GM21737 (cell line): Measurements from ENCODE around the gene APOBEC3B.
"Not testable (repeated sequence)": the region's sequence is repeated elsewhere in the genome, so short reads cannot be mapped to it uniquely, and the experiment has no call there.

Experiments used
- ATAC-seq: cut with Tn5 transposase; IDR thresholded peaks from one replicate; pipeline ENCODE4 v1.9.1; 2021; ENCODE audit warnings: mild to moderate bottlenecking, moderate library complexity; ENCODE audit not compliant: unreplicated experiment

The APOBEC3B gene

DNA sequence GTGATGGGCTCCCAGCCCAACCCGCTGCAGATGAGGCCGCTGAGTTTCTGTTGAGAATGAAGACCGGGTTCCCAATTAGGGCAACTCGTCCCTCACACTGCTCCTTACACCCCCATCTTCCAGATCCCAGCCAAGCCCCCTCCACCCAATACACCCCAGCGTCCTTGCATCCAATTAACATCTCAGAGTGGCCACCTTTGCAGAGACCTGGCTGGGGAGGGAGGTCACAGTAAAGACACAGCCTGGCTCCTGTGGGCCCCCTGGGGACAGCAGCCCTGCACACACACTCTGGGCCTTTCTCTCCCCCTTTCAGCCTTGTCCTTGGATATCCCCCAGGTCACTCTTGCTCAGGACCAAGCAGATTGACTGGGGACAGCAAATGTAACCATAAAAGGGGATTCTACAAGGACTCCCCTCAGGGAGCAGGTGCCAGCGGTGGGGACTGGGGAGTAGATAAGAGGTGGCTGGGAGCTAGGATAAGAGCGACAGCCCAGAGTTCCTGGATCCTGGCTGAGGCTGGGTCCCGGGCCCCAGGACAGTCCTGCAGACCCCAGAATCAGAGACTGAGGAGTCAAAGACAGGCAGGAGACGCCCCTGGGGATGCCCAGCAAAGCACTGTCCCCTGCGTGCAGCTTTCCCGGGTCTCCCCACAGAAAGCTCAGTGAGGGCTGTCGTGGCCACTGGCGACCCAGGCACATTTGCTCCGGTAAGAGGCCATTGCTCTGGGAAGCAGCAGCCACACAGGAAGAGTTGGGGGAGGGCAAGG lies 16.4 kb upstream of the APOBEC3B start:
- ATAC-seq = no peak

DNA sequence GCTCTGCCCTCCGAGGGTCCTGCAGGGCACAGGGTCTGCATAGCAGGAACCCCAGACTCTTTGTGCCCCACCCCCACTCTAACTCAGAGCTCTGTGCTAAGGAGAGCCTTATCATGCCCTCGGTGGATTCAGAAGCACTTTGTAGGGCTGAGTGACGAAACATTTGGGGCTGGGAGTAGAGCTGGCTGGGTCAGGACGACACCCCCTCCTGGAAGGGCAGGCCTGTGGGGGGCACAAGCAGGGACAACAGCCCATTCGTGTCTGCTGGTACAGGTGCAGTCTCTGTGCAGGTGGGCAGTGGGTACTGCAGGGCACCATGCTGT lies 15.8 kb upstream of the APOBEC3B start:
- no peak for ATAC-seq

DNA sequence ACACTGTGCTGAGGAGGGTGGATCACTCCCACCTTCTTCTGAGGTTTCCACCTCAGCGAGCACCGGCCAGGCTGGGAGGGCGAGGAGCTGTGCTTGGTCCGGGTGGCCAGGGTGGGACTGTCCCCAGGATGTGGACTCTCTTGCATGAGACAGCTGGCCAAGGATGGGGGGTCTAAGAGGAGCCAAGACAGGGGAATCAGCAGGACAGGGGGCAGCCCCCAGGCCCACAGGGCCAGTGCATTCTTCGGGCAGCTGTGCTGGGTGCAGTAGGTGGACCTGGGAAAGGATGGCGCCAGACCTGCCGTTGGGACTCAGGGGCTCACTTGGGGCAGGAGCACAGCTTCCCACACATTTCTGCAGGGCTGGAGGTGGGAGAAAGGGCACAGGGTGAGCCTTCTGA lies 15.2 kb upstream of the APOBEC3B start:
- ATAC-seq = no peak

DNA sequence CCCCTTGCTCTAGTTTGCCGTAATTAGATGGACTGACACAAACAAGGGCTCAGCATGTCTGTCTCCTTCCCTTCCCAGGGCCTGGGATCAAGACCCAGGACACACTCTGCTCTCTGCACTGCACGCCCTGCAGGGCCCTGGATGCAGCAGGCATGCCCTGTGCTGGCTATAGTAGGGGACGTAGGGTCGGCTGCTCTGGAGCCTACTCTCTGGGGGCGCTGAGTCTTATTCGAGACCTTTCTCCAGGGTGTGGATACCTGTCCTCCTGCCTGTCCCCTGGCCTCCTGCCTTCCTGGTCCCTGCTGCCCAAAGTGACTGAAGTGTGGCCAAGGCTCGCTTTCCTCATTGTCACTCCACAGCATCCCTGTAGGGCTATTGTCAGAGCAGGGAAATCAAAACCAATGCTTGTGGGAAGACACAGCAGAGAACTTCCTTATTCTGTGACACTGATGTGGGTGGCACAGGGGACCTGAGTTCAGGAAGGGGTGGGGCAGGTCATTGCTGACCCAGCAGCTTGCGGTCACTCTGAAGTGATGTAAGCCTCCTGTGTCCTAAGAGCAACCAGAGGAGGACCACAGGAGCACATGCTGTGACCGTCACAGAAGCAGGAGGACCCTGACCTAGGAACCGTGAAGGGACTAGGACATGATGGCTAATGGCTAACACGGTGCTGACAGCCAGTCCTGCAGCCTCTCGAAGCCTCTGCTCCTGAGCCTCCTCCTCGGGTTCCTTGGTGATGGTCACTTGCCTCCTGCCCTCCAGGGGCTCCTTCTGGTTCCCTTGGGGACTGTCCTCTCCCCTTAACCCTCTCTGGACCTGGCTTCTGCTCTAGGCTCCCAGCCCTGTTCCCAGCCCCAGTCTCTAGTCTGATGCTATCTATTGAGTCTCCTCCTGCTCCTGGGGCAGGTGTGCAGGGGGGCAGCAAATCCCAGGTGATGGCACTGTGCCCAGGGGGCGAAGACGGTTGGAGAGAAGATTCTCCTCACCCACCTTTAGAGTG lies 14.4 kb upstream of the APOBEC3B start:
- no peak for ATAC-seq

DNA sequence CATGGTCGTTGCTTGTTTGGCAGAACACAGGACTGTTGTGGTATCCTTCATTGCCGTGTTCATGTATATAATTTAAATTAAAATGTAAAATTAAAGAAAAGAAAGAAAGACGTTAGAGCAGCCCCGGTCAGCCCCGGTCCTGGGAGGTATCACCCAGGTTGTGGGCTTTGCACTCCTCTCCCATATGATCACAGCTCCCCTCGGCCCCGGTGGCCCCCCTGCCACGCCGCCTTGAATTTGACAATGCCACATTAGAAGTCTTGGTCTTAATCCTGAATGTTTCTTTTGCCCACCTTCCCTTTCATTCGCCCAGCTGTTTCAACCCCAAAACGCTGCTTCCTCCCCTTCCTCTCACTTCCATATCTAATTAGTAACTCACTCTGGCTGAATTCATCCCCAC lies 13.3 kb upstream of the APOBEC3B start:
- ATAC-seq = no peak

DNA sequence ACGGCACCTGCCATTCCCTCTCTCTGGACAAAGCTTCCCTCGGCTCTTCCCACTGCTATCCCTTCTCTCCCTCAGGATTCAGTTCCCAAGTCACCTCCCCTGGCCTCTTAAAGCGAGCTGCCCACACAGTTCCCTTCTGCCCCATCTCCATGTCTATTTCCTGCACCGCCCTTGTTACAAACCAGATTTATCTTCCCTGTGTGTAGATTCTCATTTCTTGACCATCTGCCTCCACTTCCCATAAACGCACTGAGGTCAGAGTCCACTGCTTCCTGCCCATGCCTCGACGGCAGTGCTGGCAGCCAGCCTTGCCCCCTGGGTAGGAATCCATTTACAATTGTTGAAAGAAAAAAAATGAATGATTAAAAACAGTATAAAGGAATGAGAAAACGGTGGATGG lies 11.6 kb upstream of the APOBEC3B start:
- no peak for ATAC-seq

DNA sequence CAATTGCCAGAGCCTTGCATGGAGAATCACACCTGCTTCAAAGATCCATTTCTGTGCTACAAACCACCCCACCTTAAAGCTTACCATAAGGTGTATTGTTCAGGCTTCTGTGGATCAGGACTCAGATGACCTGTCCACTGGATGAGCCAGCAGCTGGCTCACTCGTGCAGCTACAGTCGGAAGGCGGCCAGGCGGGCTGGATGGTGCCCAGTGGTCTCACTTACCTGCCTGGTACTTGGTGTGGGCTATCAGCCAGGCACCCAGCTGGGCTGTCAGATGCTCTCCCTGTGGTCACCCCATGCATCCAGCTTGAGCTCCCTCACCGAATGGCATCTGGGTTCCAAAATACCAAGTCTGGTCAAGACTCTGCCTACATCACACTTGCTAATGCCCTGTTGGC lies 10.9 kb upstream of the APOBEC3B start:
- ATAC-seq = no peak

DNA sequence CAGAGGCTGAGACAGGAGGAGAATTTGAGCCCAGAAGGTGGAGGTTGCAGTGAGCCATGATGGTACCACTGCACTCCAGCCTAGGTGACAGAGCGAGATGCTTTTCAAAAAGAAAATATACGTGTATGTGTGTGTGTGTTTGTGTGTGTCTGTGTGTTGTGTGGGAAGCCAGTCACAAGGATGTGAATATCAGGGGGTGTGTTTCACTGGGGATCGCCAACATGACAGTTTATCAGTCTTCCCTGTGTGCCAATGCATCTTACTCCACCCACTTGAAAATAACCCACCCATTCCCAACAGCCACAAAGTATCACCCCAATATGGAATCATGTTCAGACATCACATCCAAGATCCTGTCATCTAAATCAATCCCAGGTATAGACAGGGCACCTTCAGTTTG lies 10.4 kb upstream of the APOBEC3B start:
- ATAC-seq = no peak

DNA sequence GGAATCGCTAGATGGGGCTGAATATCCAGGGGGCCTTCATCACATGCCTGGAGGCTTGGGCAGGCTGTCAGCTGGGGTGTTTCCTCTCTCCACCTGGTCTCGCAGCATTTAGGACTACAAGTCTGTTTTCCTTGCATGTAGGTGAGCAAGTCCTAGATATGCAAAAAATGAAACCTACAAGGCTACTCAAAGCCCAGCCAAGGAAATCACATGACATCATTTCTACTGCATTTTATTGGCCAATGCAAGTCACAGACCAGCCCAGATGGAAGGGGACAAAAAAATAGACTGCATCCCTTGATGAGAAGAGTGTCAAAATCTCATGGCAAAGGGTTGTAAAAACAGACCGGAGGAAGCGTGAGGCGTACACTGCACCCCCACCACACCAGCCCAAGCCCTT lies 9.6 kb upstream of the APOBEC3B start:
- no peak for ATAC-seq

DNA sequence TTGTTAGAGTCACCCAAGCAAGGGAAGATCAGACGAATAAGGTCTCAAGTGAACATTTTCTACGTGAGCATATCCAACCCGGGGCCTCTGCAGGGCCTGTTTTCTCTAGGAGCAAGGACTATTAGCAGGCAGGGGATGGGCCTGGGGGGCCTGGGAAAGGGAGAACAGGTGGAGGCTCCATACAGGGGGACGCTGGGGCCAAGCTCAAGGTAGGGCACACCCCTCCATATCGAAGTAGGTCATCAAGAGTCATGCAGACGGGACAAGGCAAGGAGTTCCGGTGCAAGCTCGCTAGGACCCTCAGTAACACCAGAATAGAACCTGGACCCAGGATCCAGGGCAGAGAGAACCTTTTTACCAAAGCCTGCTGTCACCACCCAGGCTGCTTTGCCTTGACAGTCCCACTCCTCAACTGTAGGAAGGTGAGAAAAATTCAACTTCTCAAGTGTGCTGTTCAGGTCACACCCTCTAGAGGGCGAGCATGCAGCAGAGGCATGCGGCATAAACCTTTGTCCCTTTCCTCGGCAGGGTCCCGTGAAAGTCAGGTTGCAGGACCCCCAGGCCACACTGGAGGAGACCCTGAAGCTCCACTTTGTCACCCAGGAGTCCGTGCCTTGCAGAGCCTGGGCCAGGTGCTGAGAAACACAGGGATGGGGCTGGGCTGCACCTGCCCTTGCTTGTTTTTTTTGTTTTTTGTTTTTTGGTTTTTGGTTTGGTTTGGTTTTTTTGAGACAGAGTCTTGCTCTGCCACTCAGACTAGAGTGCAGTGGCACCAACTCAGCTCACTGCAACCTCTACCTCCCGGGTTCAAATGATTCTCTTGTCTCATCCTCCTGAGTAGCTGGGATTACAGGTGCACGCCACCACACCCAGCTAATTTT lies 8.6 kb upstream of the APOBEC3B start:
- no peak for ATAC-seq

DNA sequence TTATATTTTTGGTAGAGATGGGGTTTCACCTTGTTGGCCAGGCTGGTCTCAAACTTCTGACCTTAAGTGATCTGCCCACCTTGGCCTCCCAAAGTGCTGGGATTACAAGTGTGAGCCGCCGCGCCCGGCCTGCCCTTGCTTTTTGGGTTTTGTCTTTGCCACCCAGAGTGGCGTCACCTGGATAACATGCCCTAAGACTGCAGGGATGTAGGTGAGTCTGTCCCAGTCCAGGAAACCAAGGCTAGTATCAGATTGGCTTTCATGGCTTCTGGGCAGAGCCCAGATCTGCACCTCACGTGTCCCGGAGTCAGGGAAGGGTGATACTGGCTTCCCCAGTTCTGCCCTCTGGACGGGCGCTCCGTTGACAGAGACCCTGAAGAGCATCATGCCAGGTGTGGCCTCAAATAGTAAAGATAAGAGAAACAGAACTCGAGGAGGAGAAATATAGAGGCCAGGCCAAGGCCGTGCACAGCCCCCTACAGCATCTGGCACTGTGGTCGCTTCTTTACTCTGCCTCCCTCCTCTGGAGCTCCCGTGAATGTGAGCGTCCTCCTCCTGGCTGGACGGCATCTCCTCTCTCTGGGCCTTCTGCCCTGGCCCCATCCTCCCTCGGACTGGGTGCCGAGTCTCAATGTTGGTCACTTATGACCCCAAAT lies 7.8 kb upstream of the APOBEC3B start:
- ATAC-seq = no peak

DNA sequence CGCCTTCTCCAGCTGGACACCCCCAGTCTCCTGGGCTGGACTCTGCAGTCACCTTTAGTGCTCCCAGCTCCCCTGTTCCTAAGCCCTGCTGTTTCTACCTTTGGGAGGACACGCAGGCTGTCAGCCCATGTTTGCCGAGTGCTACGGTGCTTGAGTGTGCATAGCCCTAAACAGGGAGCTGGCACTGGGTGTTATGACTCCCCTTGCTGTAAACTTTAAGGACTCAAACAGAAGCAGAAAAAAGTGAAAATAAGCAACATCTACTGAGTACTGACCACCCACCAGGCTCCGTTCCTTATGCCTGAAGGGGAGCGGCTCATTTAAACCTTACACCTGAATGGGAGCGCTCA lies 7.3 kb upstream of the APOBEC3B start:
- no peak for ATAC-seq

DNA sequence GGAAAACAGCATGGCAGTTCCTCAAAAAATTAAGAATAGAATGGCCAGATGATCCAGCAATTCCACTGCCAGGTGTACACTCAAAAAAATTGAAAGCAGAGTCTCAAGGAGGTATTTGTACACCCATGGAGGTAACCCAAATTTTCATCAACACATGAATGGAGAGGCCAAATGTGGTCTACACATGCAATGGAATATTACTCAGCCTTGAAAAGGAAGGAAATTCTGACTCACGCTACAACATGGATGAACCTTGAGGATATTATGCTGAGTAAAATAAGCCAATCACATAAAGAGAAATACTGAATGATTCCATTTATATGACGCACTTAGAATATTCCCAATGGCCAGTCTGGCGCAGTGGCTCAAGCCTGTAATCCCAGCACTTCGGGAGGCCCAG lies 4.9 kb upstream of the APOBEC3B start:
- not testable (repeated sequence) for ATAC-seq

DNA sequence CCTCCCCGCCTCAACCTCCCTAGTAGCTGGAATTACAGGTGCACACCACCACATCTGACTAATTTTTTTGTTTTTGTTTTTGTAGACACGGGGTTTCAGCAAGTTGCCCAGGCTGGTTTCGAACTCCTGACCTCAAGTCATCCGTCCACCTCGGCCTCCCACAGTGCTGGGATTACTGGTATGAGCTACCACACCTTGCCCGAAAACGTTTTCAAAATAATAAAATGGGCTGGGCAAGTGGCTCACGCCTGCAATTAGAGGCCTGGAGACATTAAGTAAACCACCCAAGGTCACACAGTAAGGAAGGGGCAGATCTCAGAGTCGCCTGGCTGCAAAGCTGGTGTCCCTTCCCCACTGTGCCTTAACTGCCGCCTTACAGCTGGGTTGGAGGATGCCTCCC lies 1.6 kb upstream of the APOBEC3B start:
- ATAC-seq = not testable (repeated sequence)

DNA sequence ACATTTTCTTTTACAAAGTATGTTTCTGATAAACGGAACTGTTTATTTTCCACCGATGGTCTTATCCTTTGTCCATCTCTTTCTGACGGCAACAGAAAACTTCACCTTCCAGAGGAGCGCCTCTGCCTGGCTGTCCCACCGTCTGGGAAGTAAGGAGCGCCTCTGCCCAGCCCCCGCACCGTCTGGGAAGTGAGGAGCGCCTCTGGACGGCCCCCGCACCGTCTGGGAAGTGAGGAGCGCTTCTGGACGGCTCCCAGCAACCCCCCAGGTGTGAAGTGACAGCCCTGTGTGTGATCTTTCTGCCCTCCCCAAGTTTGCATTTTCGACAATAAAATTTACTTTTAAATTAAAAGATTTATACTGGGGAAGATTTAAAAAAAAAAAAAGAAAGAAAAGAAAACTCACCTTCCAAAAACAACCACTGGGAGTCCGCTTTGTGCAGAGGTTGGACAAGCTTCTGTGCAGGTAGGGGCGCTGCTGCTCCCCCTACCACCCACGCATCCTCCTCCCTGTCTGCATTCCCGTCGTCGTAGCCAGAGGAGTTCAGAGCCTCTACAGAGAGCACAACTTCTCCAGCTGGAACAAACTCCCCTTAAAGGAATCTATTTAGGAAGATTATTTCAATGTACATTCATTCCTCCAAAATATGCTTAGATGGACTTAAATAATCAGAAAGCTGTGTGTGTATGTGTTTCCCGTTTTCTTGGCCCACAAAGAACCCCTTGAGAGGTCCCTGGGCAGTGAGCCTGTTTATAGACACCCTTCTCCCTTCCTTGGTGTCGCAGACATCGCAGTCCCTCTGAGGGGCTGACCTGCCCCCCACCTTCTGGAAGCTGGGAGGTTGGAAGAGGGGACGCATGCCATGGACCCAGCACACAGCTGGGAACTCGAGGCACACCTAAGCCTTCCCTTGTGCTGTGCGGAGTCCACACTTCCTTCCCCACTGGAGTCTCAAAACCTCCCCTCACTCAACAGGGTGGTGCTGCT lies 849 bp upstream of the APOBEC3B start:
- no peak for ATAC-seq

DNA sequence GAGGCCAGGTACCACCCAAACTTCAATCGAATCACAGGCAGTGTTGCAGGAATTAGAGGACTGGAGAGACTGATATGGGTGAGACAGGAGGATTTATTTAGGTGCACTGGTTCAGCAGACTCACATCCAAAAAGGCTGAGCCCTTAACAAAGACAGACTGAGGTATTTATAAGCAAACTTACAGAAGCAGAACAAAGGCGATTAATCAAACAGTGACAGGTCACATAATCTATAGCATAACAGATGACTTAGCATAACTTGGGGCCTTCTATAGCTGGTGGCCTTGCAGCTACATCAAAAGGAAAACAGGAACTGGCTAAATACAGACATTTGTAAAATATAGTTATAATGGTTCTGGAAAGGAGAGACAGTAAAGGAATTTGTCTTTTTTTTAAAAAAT lies 2.1 kb downstream of the APOBEC3B start:
- ATAC-seq = no peak

DNA sequence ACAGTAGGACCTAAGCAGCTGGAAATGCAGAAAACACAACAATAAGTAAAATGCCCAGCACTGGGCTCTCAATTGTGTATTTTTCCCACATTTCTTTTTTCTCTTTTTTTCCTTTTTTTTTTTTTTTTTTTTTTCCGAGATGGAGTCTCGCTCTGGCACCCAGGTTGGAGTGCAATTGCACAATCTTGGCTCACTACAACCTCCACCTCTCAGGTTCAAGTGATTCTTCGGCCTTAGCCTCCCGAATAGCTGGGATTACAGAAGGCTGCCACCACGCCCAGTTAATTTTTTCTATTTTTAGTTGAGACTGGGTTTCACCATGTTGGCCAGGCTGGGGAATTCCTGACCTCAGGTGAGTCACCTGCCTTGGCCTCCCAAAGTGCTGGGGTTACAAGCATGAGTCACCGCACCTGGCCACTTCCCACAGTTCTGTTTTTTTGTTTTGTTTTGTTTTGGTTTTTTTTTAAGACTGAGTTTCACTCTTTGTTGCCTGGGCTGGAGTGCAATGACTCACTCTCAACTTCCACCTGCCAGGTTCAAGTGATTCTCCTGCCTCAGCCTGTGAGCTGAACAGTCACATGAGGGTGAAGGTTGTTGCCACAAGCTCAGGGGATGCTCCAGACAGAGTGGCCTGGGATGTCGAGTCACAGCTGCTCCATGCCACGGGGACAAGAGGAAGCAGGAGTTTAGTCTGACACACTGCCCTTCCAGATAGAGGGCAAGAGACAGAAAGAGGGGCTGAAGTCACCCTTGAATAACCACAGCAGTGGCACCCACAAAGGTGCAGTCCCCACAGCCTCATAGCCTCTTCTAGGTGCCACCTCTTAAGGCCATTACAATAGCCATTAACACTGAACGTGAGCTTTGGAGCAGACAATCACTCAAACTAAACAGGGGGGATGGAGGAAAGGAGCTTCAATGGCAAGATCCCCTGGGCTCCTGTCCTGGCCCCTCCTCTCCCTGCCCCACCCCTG lies 2.9 kb downstream of the APOBEC3B start:
- ATAC-seq = peak; percentile 47

DNA sequence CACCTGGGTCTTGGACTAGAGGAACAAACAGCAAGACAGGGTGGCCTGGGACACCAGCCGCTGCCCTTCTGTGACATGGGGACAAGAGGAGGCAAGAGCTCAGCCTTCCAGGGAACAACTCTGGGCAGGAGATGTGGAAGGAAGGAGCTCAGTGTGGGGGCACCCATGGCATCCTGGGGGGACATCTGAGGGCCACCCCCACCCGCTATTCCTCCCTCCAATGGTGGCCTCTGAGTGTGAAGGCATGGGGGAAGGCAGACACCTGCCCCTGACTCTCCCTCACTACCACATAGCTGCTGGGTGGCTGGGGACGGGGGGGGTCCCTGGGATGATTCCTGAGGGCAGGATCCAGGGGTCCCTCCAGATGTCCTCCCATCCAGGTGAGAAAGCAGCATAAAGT lies 4.5 kb downstream of the APOBEC3B start:
- no peak for ATAC-seq
